Neuronal stem cell (in vitro differentiated cells): ENCODE results near the gene SHH.

Experiments
- DNase-seq: peaks from one replicate; pipeline ENCODE4 v3.0.0-alpha.2; 2013; ENCODE audit warnings: low spot score
- H2AFZ ChIP-seq: one replicate; pipeline ENCODE4 v1.6.1; 2013; ENCODE audit warnings: mild to moderate bottlenecking, low read length, inconsistent platforms
- H2AK5ac ChIP-seq: 2 replicates; pipeline ENCODE4 v1.6.1; 2013; ENCODE audit warnings: low read depth, mild to moderate bottlenecking, inconsistent platforms, low read length, moderate library complexity, mixed read lengths
- H2BK120ac ChIP-seq: 2 replicates; pipeline ENCODE4 v1.6.1; 2013; ENCODE audit warnings: low read depth, mild to moderate bottlenecking, inconsistent platforms, low read length, moderate library complexity, mixed read lengths
- H2BK12ac ChIP-seq: one replicate; pipeline ENCODE4 v1.6.1; 2013; ENCODE audit warnings: low read length, inconsistent platforms
- H2BK15ac ChIP-seq: 2 replicates; pipeline ENCODE4 v1.6.1; 2013; ENCODE audit warnings: mild to moderate bottlenecking, low read length, inconsistent platforms, mixed read lengths
- H2BK5ac ChIP-seq: one replicate; pipeline ENCODE4 v1.6.1; 2013; ENCODE audit warnings: inconsistent platforms, mild to moderate bottlenecking, low read length, moderate library complexity
- H3K14ac ChIP-seq: one replicate; pipeline ENCODE4 v1.6.1; 2013; ENCODE audit warnings: low read length, inconsistent platforms
- H3K18ac ChIP-seq: 2 replicates; pipeline ENCODE4 v1.6.1; 2013; ENCODE audit warnings: low read length, inconsistent platforms
- H3K23ac ChIP-seq: 2 replicates; pipeline ENCODE4 v1.6.1; 2013; ENCODE audit warnings: low read depth, mild to moderate bottlenecking, mixed read lengths, low read length, inconsistent platforms; ENCODE audit not compliant: poor library complexity
- H3K27ac ChIP-seq: replicated peaks from 3 replicates; pipeline ENCODE4 v1.5.1; 2013; ENCODE audit warnings: low read length, inconsistent platforms
- H3K27me3 ChIP-seq, 3 experiments: 2 replicates each; pipeline ENCODE4 v1.6.1; 2013; ENCODE audit warnings: low read length in 3 of 3, mild to moderate bottlenecking in 2 of 3, inconsistent platforms in 1 of 3, low read depth in 1 of 3, mixed read lengths in 1 of 3, moderate library complexity in 1 of 3; ENCODE audit not compliant: control insufficient read depth in 3 of 3, insufficient read depth in 3 of 3
- H3K36me3 ChIP-seq, 2 donors: replicated peaks in 1 of 2; 2 replicates each; pipeline ENCODE4 v1.6.1; 2013; ENCODE audit warnings: low read length in 2 of 2; ENCODE audit not compliant: control insufficient read depth in 2 of 2, insufficient read depth in 2 of 2
- H3K4ac ChIP-seq: 2 replicates; pipeline ENCODE4 v1.6.1; 2013; ENCODE audit warnings: inconsistent platforms, mild to moderate bottlenecking, low read length, moderate library complexity
- H3K4me1 ChIP-seq, 2 donors: 1 replicate in 1 of 2; 2 replicates in 1 of 2; pipeline ENCODE4 v1.6.1; 2013; ENCODE audit warnings: low read length in 2 of 2, low read depth in 1 of 2; ENCODE audit not compliant: control insufficient read depth in 2 of 2, insufficient read depth in 1 of 2
- H3K4me2 ChIP-seq: one replicate; pipeline ENCODE4 v1.6.1; 2013; ENCODE audit warnings: mild to moderate bottlenecking, low read length, inconsistent platforms; ENCODE audit not compliant: insufficient read depth, poor library complexity, severe bottlenecking
- H3K4me3 ChIP-seq, 2 donors: 2 replicates each; pipeline ENCODE4 v1.5.1; 2013; ENCODE audit warnings: low read length in 2 of 2, mild to moderate bottlenecking in 2 of 2, inconsistent platforms in 1 of 2, moderate library complexity in 1 of 2
- H3K79me1 ChIP-seq: one replicate; pipeline ENCODE4 v1.6.1; 2013; ENCODE audit warnings: low read depth, mild to moderate bottlenecking, inconsistent platforms, low read length, moderate library complexity
- H3K9ac ChIP-seq: one replicate; pipeline ENCODE4 v1.6.1; 2013; ENCODE audit warnings: mild to moderate bottlenecking, low read depth, low read length, inconsistent platforms; ENCODE audit not compliant: poor library complexity
- H3K9me3 ChIP-seq, 2 donors: replicated peaks in 1 of 2; 2 replicates each; pipeline versions ENCODE3 to v1.6.1; 2013; ENCODE audit warnings: low read length in 2 of 2, mild to moderate bottlenecking in 2 of 2, inconsistent platforms in 1 of 2, low read depth in 1 of 2, mixed read lengths in 1 of 2, moderate library complexity in 1 of 2; ENCODE audit not compliant: control insufficient read depth in 2 of 2, insufficient read depth in 1 of 2
- H4K8ac ChIP-seq: one replicate; pipeline ENCODE4 v1.6.1; 2013; ENCODE audit warnings: low read depth, mild to moderate bottlenecking, inconsistent platforms, low read length, moderate library complexity
- H4K91ac ChIP-seq: one replicate; pipeline ENCODE4 v1.6.1; 2013; ENCODE audit warnings: low read length, low read depth, mild to moderate bottlenecking, inconsistent platforms; ENCODE audit not compliant: poor library complexity
- WGBS, 2 donors: extraction: QIAGEN DNeasy Blood & Tissue Kit; methylation state at CpG; one replicate each; pipeline ENCODE4 v1.1.7; 2013; ENCODE audit warnings: missing lambda C conversion rate in 2 of 2, mixed read lengths in 1 of 2; ENCODE audit not compliant: insufficient read length in 2 of 2, insufficient replicate concordance in 1 of 2; ENCODE audit errors: extremely low coverage in 2 of 2; 5-methylcytosine and 5-hydroxymethylcytosine counted together

SHH gene

DNA sequence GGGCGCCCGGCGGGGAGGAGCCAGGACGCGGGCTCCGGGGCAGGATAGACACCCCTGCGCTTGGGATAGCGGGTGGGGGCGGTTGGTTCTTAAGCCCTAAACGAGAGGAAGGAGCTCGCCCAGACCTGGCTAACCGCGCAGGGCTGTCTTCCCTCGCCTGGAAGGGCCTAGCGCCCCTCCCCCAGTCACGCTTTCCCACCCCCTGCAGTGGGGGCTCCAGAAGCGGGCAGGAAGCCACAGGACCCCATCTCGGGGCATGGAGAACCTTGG, 6.5 kb downstream of the SHH start:
- Histone ChIP-seq H3K23ac (peak overlapping the region; percentile 95), H2AFZ (peak overlapping the region; percentile 99), H3K4me2 (peak overlapping the region; percentile 81), H3K36me3 (no peaks in the 10 kb centered on the region), H3K9ac (peak overlapping the region; percentile 60), H3K27ac (no peak overlapping the region), H2BK5ac (no peak overlapping the region), H3K4ac (no peak overlapping the region), H4K8ac (peak overlapping the region; percentile 65), H3K79me1 (no peaks in the 10 kb centered on the region), H2BK15ac (peak overlapping the region; percentile 96), H3K9me3 (peaks cover 0 to 6% of the 10 kb centered on the region in 2 donors), H2AK5ac (peak overlapping the region; percentile 56), H3K4me1 (peaks cover 39 to 40% of the 10 kb centered on the region in 2 donors), H3K14ac (peak overlapping the region; percentile 71), H2BK120ac (no peak overlapping the region), H2BK12ac (no peak overlapping the region), H3K18ac (peak overlapping the region; percentile 95), H3K4me3 (peak overlapping the region; percentile 33 to 70), H4K91ac (no peak overlapping the region), H3K27me3 (peaks cover 50 to 91% (median 87%) of the 10 kb centered on the region in 3 experiments)
- WGBS, 2 donors, result no CpG with 5 or more reads among the region's 18 CpGs
- DNase-seq, result no peak

DNA sequence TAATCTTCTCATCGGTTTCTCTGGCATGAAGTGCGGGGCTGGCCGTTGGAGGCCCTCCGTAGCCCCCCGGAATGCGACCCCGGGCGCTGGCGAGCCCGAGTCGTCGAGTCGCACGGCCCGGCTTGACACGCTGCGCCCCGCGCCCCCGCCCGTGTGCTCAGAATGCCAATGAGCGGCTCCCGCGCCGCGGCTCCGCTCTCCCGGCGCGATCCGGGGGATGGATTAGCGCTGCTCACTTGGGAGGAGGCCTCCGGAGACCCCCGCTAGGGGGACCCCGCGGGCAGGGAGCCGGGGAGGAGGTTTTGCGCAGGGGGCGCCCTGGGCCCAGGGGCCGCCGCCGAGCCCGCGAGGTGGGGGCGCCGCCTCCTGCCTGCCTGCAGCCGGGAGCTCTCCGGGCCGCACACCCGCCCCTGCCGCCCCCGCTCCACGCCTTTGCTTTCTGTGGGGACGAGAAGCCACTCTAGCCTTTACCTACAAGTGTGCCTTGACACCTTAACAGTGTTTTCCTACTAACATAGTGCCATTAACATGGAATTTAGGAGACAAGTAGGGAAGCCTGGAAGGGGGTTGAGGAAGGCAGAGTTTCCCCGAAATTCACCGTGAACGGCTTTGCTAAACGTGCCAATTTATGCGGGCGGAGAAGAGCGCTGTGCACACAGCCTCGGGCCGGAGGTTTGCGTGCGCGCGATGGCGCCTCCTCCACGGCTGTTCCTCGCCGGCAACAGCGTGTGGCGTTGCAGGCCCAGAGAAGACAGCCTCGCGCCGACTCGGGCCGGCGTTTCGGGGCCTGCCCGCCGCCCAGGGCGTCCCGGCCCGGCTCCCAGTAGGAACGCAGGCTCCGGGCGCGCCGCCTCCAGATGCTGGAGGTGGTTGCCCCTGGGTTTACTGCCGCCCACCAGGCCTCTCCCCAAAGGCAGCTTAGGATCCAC, 7.1 kb downstream of the SHH start:
- Histone ChIP-seq H3K14ac (no peak overlapping the region), H3K4me3 (peak overlapping the region; percentile 45 to 70), H3K79me1 (no peaks in the 10 kb centered on the region), H3K9ac (peak overlapping the region; percentile 50), H3K36me3 (no peaks in the 10 kb centered on the region), H2BK12ac (no peak overlapping the region), H2AK5ac (peak overlapping the region; percentile 56), H3K27ac (no peak overlapping the region), H2BK15ac (peak overlapping the region; percentile 96), H2AFZ (peak overlapping the region; percentile 99), H3K4ac (no peak overlapping the region), H3K4me1 (peaks cover 37% of the 10 kb centered on the region in 2 donors), H3K4me2 (peak overlapping the region; percentile 81), H3K27me3 (peaks cover 45 to 91% (median 87%) of the 10 kb centered on the region in 3 experiments), H3K23ac (peak overlapping the region; percentile 95), H4K91ac (no peak overlapping the region), H4K8ac (no peak overlapping the region), H2BK120ac (no peak overlapping the region), H3K9me3 (peaks cover 0 to 6% of the 10 kb centered on the region in 2 donors), H3K18ac (peak overlapping the region; percentile 95), H2BK5ac (no peak overlapping the region)
- WGBS, 2 donors, result no CpG with 5 or more reads among the region's 91 CpGs
- DNase-seq, result peak; percentile 85

GRCh38 chr7:155804431-155804831, 7.8 kb downstream of the SHH start:
- Histone ChIP-seq H3K79me1 (no peaks in the 10 kb centered on the region), H3K4me3 (peak overlapping the region in 1 of 2 donors; percentile 45), H2AFZ (peak overlapping the region; percentile 99), H2BK120ac (no peak overlapping the region), H2BK5ac (no peak overlapping the region), H3K9ac (no peak overlapping the region), H2AK5ac (no peak overlapping the region), H3K27me3 (peaks cover 38 to 91% (median 83%) of the 10 kb centered on the region in 3 experiments), H3K14ac (no peak overlapping the region), H3K4ac (no peak overlapping the region), H3K27ac (no peak overlapping the region), H3K4me1 (peaks cover 33 to 34% of the 10 kb centered on the region in 2 donors), H3K36me3 (no peaks in the 10 kb centered on the region), H2BK12ac (no peak overlapping the region), H3K23ac (no peak overlapping the region), H3K18ac (no peak overlapping the region), H3K4me2 (peak overlapping the region; percentile 81), H2BK15ac (no peak overlapping the region), H4K8ac (no peak overlapping the region), H4K91ac (no peak overlapping the region), H3K9me3 (peaks cover 0 to 6% of the 10 kb centered on the region in 2 donors)
- DNase-seq, result no peak
- WGBS, 2 donors, result no CpG with 5 or more reads among the region's 17 CpGs
